H1 (cell line): ENCODE data around the gene SF3A2. TPM values are rescaled to one million over a fixed set of nuclear protein-coding genes. Genes with fewer than 3 reads are reported as not detected.

Source experiments
- CTCF ChIA-PET: fragments of 300-600 bp; sonication (Branson Sonifier 250); formaldehyde crosslinking; loops from one replicate; lab custom pipeline; 2021; ENCODE audit not compliant: partially characterized antibody; lab: Charles Lee
- POLR2A ChIA-PET: fragments of 300-600 bp; sonication (Branson Sonifier 250); formaldehyde crosslinking; loops from one replicate; lab custom pipeline; 2021; ENCODE audit warnings: inconsistent platforms; ENCODE audit not compliant: partially characterized antibody; lab: Charles Lee
- DNase-seq, 2 experiments: peaks; one replicate each; pipeline versions ENCODE4 v3.0.0 to v3.0.0-alpha.2; 2010 to 2022; ENCODE audit warnings: low spot score in 2 of 2, low read depth in 1 of 2, mixed read lengths in 1 of 2
- FAIRE-seq: peaks from 2 replicates; lab custom pipeline; 2011; peaks lifted over from hg19 to GRCh38; lab: Jason Lieb, UNC
- H2AFZ ChIP-seq: 2 replicates; pipeline ENCODE4 v1.8.1; 2012; ENCODE audit warnings: low read length, inconsistent platforms
- H2AK5ac ChIP-seq: 2 replicates; pipeline ENCODE4 v1.6.1; 2013; ENCODE audit warnings: low read depth, low read length
- H2BK120ac ChIP-seq: replicated peaks from 2 replicates; pipeline ENCODE3; 2013; ENCODE audit warnings: low read depth, low read length, inconsistent platforms
- H2BK12ac ChIP-seq: 2 replicates; pipeline ENCODE4 v1.6.1; 2013; ENCODE audit warnings: low read depth, low read length
- H2BK15ac ChIP-seq: 2 replicates; pipeline ENCODE4 v1.6.1; 2013; ENCODE audit warnings: low read length
- H2BK20ac ChIP-seq: 2 replicates; pipeline ENCODE4 v1.6.1; 2013; ENCODE audit warnings: low read length
- H2BK5ac ChIP-seq: 2 replicates; pipeline ENCODE4 v1.6.1; 2013; ENCODE audit warnings: low read depth, low read length
- H3K14ac ChIP-seq: 2 replicates; pipeline ENCODE4 v1.6.1; 2013; ENCODE audit warnings: inconsistent platforms; ENCODE audit not compliant: insufficient read length
- H3K18ac ChIP-seq: 2 replicates; pipeline ENCODE4 v1.6.1; 2013; ENCODE audit warnings: low read length; ENCODE audit errors: extremely low read depth
- H3K23ac ChIP-seq: 2 replicates; pipeline ENCODE4 v1.6.1; 2013; ENCODE audit warnings: inconsistent platforms; ENCODE audit not compliant: insufficient read length
- H3K23me2 ChIP-seq: 2 replicates; pipeline ENCODE4 v1.6.1; 2013; ENCODE audit warnings: low read depth, low read length
- H3K27ac ChIP-seq: 2 replicates; pipeline ENCODE4 v1.6.1; 2011; ENCODE audit warnings: low read depth, low read length, inconsistent platforms
- H3K27me3 ChIP-seq, 4 experiments: replicated peaks in 1 of 4; 1 replicate in 1 of 4; 2 replicates in 3 of 4; pipeline versions ENCODE4 v1.6.1 to v1.8.1; 2011 to 2013; ENCODE audit warnings: low read length in 3 of 4, mild to moderate bottlenecking in 3 of 4, inconsistent platforms in 2 of 4, mixed read lengths in 2 of 4, moderate library complexity in 1 of 4; ENCODE audit not compliant: control insufficient read depth in 3 of 4, insufficient read depth in 3 of 4; ENCODE audit errors: extremely low read depth in 1 of 4
- H3K36me3 ChIP-seq, 4 experiments: 2 replicates each; pipeline versions ENCODE4 v1.6.1 to v1.8.1; 2011 to 2013; ENCODE audit warnings: mild to moderate bottlenecking in 4 of 4, low read length in 3 of 4, moderate library complexity in 2 of 4, control low read depth in 1 of 4, inconsistent platforms in 1 of 4; ENCODE audit not compliant: insufficient read depth in 4 of 4, control insufficient read depth in 2 of 4
- H3K4ac ChIP-seq: replicated peaks from 2 replicates; pipeline ENCODE3; 2013; ENCODE audit warnings: low read length, low read depth, mixed read lengths, inconsistent platforms; ENCODE audit not compliant: insufficient read length
- H3K4me1 ChIP-seq, 4 experiments: replicated peaks in 1 of 4; 1 replicate in 1 of 4; 2 replicates in 3 of 4; pipeline versions ENCODE4 v1.6.1 to v1.8.1; 2011 to 2013; ENCODE audit warnings: low read length in 3 of 4, inconsistent platforms in 2 of 4, mixed read lengths in 1 of 4; ENCODE audit not compliant: insufficient read depth in 4 of 4, control insufficient read depth in 3 of 4
- H3K4me2 ChIP-seq, 2 experiments: 2 replicates each; pipeline versions ENCODE4 v1.6.1 to v1.8.1; 2011 to 2013; ENCODE audit warnings: low read depth in 2 of 2, low read length in 2 of 2, control low read depth in 1 of 2, inconsistent platforms in 1 of 2, mild to moderate bottlenecking in 1 of 2; ENCODE audit not compliant: insufficient read depth in 1 of 2
- H3K4me3 ChIP-seq, 4 experiments: fragments of 200-600, 300-600 bp in 1 of 4; sonication (generic), shearing (Covaris generic), sonication (Bioruptor Twin) in 1 of 4; 2 replicates each; pipeline versions ENCODE4 v1.5.1 to v1.8.1; 2011 to 2016; ENCODE audit warnings: low read length in 4 of 4, low read depth in 3 of 4, control low read depth in 2 of 4, inconsistent platforms in 2 of 4, mild to moderate bottlenecking in 2 of 4, mixed read lengths in 1 of 4, moderate library complexity in 1 of 4; ENCODE audit not compliant: insufficient read depth in 2 of 4; ENCODE audit errors: extremely low read depth in 1 of 4
- H3K56ac ChIP-seq: replicated peaks from 2 replicates; pipeline ENCODE3; 2013; ENCODE audit warnings: low read depth, mild to moderate bottlenecking, mixed read lengths, low read length, inconsistent platforms; ENCODE audit not compliant: insufficient read length
- H3K79me1 ChIP-seq: 2 replicates; pipeline ENCODE4 v1.6.1; 2013; ENCODE audit warnings: low read depth, low read length, control low read depth
- H3K79me2 ChIP-seq, 2 experiments: 2 replicates each; pipeline versions ENCODE4 v1.6.1 to v1.8.1; 2012 to 2013; ENCODE audit warnings: low read length in 2 of 2, mild to moderate bottlenecking in 2 of 2, inconsistent platforms in 1 of 2; ENCODE audit not compliant: insufficient read depth in 2 of 2, control insufficient read depth in 1 of 2
- H3K9ac ChIP-seq, 4 experiments: replicated peaks in 1 of 4; 1 replicate in 1 of 4; 2 replicates in 3 of 4; pipeline versions ENCODE4 v1.6.1 to v1.8.1; 2011 to 2013; ENCODE audit warnings: low read depth in 3 of 4, low read length in 3 of 4, control low read depth in 2 of 4, mild to moderate bottlenecking in 2 of 4, moderate library complexity in 2 of 4, inconsistent platforms in 1 of 4; ENCODE audit errors: extremely low read depth in 1 of 4
- H3K9me3 ChIP-seq, 2 experiments: 2 replicates each; pipeline versions ENCODE4 v1.6.1 to v1.8.1; 2012 to 2013; ENCODE audit warnings: mild to moderate bottlenecking in 2 of 2, moderate library complexity in 2 of 2, control low read depth in 1 of 2, inconsistent platforms in 1 of 2, low read depth in 1 of 2, low read length in 1 of 2, mixed read lengths in 1 of 2; ENCODE audit not compliant: insufficient read depth in 2 of 2
- H4K20me1 ChIP-seq, 2 experiments: replicated peaks in 1 of 2; 2 replicates each; pipeline versions ENCODE3 to v1.8.1; 2011 to 2013; ENCODE audit warnings: inconsistent platforms in 2 of 2, low read length in 2 of 2, mild to moderate bottlenecking in 1 of 2; ENCODE audit not compliant: insufficient read depth in 2 of 2, control insufficient read depth in 1 of 2
- H4K5ac ChIP-seq: 2 replicates; pipeline ENCODE4 v1.6.1; 2013; ENCODE audit warnings: low read length, low read depth, mixed read lengths, inconsistent platforms; ENCODE audit not compliant: insufficient read length
- H4K8ac ChIP-seq: 2 replicates; pipeline ENCODE4 v1.8.0; 2013; ENCODE audit warnings: mild to moderate bottlenecking, moderate library complexity, low read length, inconsistent platforms; ENCODE audit not compliant: insufficient read depth; ENCODE audit errors: extremely low read depth
- H4K91ac ChIP-seq: replicated peaks from 2 replicates; pipeline ENCODE3; 2013; ENCODE audit warnings: low read length, mixed read lengths, inconsistent platforms; ENCODE audit not compliant: insufficient read length
- BACH1 ChIP-seq: IDR thresholded peaks from 2 replicates; pipeline ENCODE4 v1.6.1; 2012; ENCODE audit warnings: low read length, improper control_type of control experiment
- CBX5 ChIP-seq: fragments of 300-800, 300-1000 bp; sonication (generic); IDR thresholded peaks from 2 replicates; pipeline ENCODE4 v1.7.1; 2016; ENCODE audit warnings: antibody characterized with exemption, low read length, low read depth
- CREB1 ChIP-seq: IDR thresholded peaks from 2 replicates; pipeline ENCODE4 v1.6.1; 2012; ENCODE audit warnings: inconsistent platforms
- CTCF ChIP-seq, 3 experiments: IDR thresholded peaks; 1 replicate in 2 of 3; 2 replicates in 1 of 3; pipeline versions ENCODE4 v1.5.1 to v1.6.1; 2011; ENCODE audit warnings: low read length in 3 of 3, mild to moderate bottlenecking in 3 of 3, inconsistent platforms in 2 of 3, low read depth in 1 of 3, moderate library complexity in 1 of 3; ENCODE audit not compliant: insufficient read depth in 1 of 3; ENCODE audit errors: control extremely low read depth in 1 of 3
- EP300 ChIP-seq, 2 experiments: IDR thresholded peaks; 1 replicate in 1 of 2; 2 replicates in 1 of 2; pipeline ENCODE4 v1.6.1; 2011 to 2012; ENCODE audit warnings: low read depth in 2 of 2, low read length in 2 of 2, mild to moderate bottlenecking in 2 of 2, borderline replicate concordance in 1 of 2, inconsistent platforms in 1 of 2, moderate library complexity in 1 of 2
- NANOG ChIP-seq: IDR thresholded peaks from 2 replicates; pipeline ENCODE4 v1.6.1; 2011; ENCODE audit warnings: low read length, low read depth, mild to moderate bottlenecking, inconsistent platforms; ENCODE audit not compliant: insufficient read depth, poor library complexity, severe bottlenecking
- POLR2A ChIP-seq, 2 experiments: IDR thresholded peaks; 1 replicate in 1 of 2; 2 replicates in 1 of 2; pipeline ENCODE4 v1.6.1; 2011; ENCODE audit warnings: low read depth in 2 of 2, low read length in 2 of 2, mild to moderate bottlenecking in 2 of 2; ENCODE audit errors: control extremely low read depth in 1 of 2
- SUZ12 ChIP-seq: fragments of 200-600 bp; sonication (generic); IDR thresholded peaks from 2 replicates; pipeline ENCODE4 v1.6.1; 2012; ENCODE audit warnings: mild to moderate bottlenecking, inconsistent platforms, low read length, moderate library complexity, mixed read lengths
- ZNF274 ChIP-seq: IDR thresholded peaks from 2 replicates; pipeline ENCODE4 v1.7.0; 2012; ENCODE audit warnings: low read length, borderline replicate concordance; ENCODE audit errors: extremely low read depth
- WGBS, 2 experiments: shearing (Covaris generic) in 1 of 2; methylation state at CpG; one replicate each; pipeline versions ENCODE4 v1.1.6 to v1.1.7; 2013 to 2015; ENCODE audit warnings: low lambda C conversion rate in 2 of 2, mixed read lengths in 2 of 2, inconsistent platforms in 1 of 2, low coverage in 1 of 2, missing lambda C conversion rate in 1 of 2; ENCODE audit not compliant: insufficient replicate concordance in 2 of 2, insufficient coverage in 1 of 2, insufficient read length in 1 of 2; ENCODE audit errors: extremely low coverage in 1 of 2, missing lambda C conversion rate in 1 of 2; 5-methylcytosine and 5-hydroxymethylcytosine counted together
- polyA plus RNA-seq, 7 experiments: library from polyadenylated mRNA; depleted of rRNA in 3 of 7; stranded (reverse) in 5 of 7; unstranded in 2 of 7; fragments of >200 nt in 5 of 7; fragments of 200-250 nt in 2 of 7; gene quantifications; 1 replicate in 5 of 7; 2 replicates in 1 of 7; 4 replicates in 1 of 7; pipeline versions ENCODE4 v1.2.1 to v1.2.3, GENCODE V29; 2011 to 2013; ENCODE audit warnings: missing spikeins in 2 of 7, mixed read lengths in 2 of 7
- total RNA-seq: library from RNA; stranded (reverse); fragmentation: NEBNext Ultra II Directional; extraction: Animal tissue kit (Norgen Biotek cat#: 25700); gene quantifications from 2 replicates; pipeline ENCODE4 v1.2.1, GENCODE V29; 2021

The SF3A2 gene
- total and polyA plus RNA-seq, 2 of the 8 experiments (the other 6 are each of a cell fraction or from before 2014, with no cell fraction given), result 15.3 to 146 TPM

- Histone ChIP-seq H3K4me2 (no peak overlapping the region), H4K8ac (no peak overlapping the region), H3K56ac (no peak overlapping the region), H2BK15ac (no peak overlapping the region), H2BK12ac (no peak overlapping the region), H3K36me3 (peaks cover 6 to 34% (median 25%) of the 10 kb centered on the region in 4 experiments; a peak in 6 of 8 replicates), H2BK20ac (no peak overlapping the region), H3K9ac (no peak overlapping the region), H3K23ac (no peak overlapping the region), H3K27me3 (no peaks in the 10 kb centered on the region), H3K23me2 (no peaks in the 10 kb centered on the region), H3K27ac (no peak overlapping the region), H3K79me1 (no peaks in the 10 kb centered on the region; the same call in 1 of the 2 replicates), H4K5ac (no peak overlapping the region), H4K91ac (no peak overlapping the region), H3K9me3 (no peaks in the 10 kb centered on the region), H3K14ac (no peak overlapping the region), H2BK5ac (no peak overlapping the region), H2BK120ac (no peak overlapping the region), H2AK5ac (no peak overlapping the region), H3K18ac (no peak overlapping the region), H3K79me2 (no peaks in the 10 kb centered on the region), H3K4me1 (no peaks in the 10 kb centered on the region), H2AFZ (no peak overlapping the region), H3K4me3 (no peak overlapping the region), H3K4ac (no peak overlapping the region), H4K20me1 (peaks cover 0 to 15% of the 10 kb centered on the region in 2 experiments)
- CTCF ChIA-PET, result interaction anchor here (0.9 to 8.1 kb wide), 4 partner anchors 8 to 373 kb away, joined by 3 to 50 read pairs (median 4); no protein-coding TSS in a partner anchor
- FAIRE-seq (no peak), DNase-seq (no peak)
- POLR2A ChIA-PET, result interaction anchor here (1.1 to 1.5 kb wide), 2 partner anchors 20 to 28 kb away, joined by 3 to 5 read pairs; no protein-coding TSS in a partner anchor
- TF ChIP-seq NANOG, result no peak
- TF ChIP-seq ZNF274, result no peak
- no peak for TF ChIP-seq CREB1
- TF ChIP-seq POLR2A (IDR thresholded peaks at IDR 0.05; ENCODE audit: control extremely low read depth in 1 of 2, low read depth in 2 of 2, low read length in 2 of 2), result no peak
- no peak for TF ChIP-seq CBX5
- no peak for TF ChIP-seq CTCF (IDR thresholded peaks at IDR 0.05; ENCODE audit: control extremely low read depth in 1 of 3, insufficient read depth in 1 of 3, low read depth in 1 of 3, low read length in 3 of 3)
- TF ChIP-seq EP300 (IDR thresholded peaks at IDR 0.05; ENCODE audit: borderline replicate concordance in 1 of 2, low read depth in 2 of 2, low read length in 2 of 2), result no peak
- no peak for TF ChIP-seq SUZ12
- no peak for TF ChIP-seq BACH1
- 95% methylated on average over 8 of the region's 21 CpGs; no CpG with 5 or more reads in 1 of the 2 experiments for WGBS, 2 experiments
These were observed 26.4 kb upstream of the SF3A2 start for GRCh38 chr19:2210206-2210605.
